Stimulated activated CD8-positive, alpha-beta memory T cell treated with anti-CD3 and anti-CD28 coated beads, Interleukin-12 subunit alpha, Interleukin-12 subunit beta, amount 100 ng/mL, for 4 hours (primary cell): Measurements from ENCODE around the gene CDKN3.
"Not testable (repeated sequence)": the region's sequence is repeated elsewhere in the genome, so short reads cannot be mapped to it uniquely, and the experiment has no call there.

ENCODE experiments used
- DNase-seq: peaks from one replicate; pipeline ENCODE4 v3.0.0-alpha.2; 2020; ENCODE audit warnings: low read depth

CDKN3 gene

GRCh38 chr14:54370323-54371198 lies 26.2 kb upstream of the CDKN3 start:
- DNase-seq = no peak

GRCh38 chr14:54374117-54374884 lies 22.5 kb upstream of the CDKN3 start:
- no peak for DNase-seq

- no peak for DNase-seq
These were observed 19.3 kb upstream of the CDKN3 start for GRCh38 chr14:54377501-54377900.

GRCh38 chr14:54378893-54379292 lies 17.9 kb upstream of the CDKN3 start:
- DNase-seq = not testable (repeated sequence)

GRCh38 chr14:54380558-54380957 lies 16.2 kb upstream of the CDKN3 start:
- not testable (repeated sequence) for DNase-seq

- no peak for DNase-seq
These were observed 15.0 kb upstream of the CDKN3 start for GRCh38 chr14:54381821-54382220.

GRCh38 chr14:54383835-54384234 lies 13.0 kb upstream of the CDKN3 start:
- no peak for DNase-seq

GRCh38 chr14:54385556-54385955 lies 11.3 kb upstream of the CDKN3 start:
- no peak for DNase-seq

- no peak for DNase-seq
These were observed 9.5 kb upstream of the CDKN3 start for GRCh38 chr14:54387328-54387727.

GRCh38 chr14:54392131-54392859 lies 4.5 kb upstream of the CDKN3 start:
- DNase-seq = no peak

- not testable (repeated sequence) for DNase-seq
These were observed 3.6 kb upstream of the CDKN3 start for GRCh38 chr14:54392986-54393884.

GRCh38 chr14:54394596-54394995 lies 2.2 kb upstream of the CDKN3 start:
- DNase-seq = no peak

- no peak for DNase-seq
These were observed 1.5 kb upstream of the CDKN3 start for GRCh38 chr14:54395284-54395683.

GRCh38 chr14:54395716-54396115 lies 1.1 kb upstream of the CDKN3 start:
- DNase-seq = no peak

GRCh38 chr14:54396183-54396492 lies 669 bp upstream of the CDKN3 start:
- DNase-seq = no peak

GRCh38 chr14:54399560-54399959 lies 2.8 kb downstream of the CDKN3 start:
- DNase-seq = no peak

- DNase-seq = not testable (repeated sequence)
These were observed 6.7 kb downstream of the CDKN3 start for GRCh38 chr14:54403401-54404005.

- DNase-seq = no peak
These were observed 13.4 kb downstream of the CDKN3 start for GRCh38 chr14:54410215-54410614.

- DNase-seq = no peak
These were observed 14.6 kb downstream of the CDKN3 start for GRCh38 chr14:54411371-54411770.

GRCh38 chr14:54420478-54421142 lies 23.8 kb downstream of the CDKN3 start:
- no peak for DNase-seq

- no peak for DNase-seq
These were observed 27.2 kb downstream of the CDKN3 start for GRCh38 chr14:54423991-54424390.
